Activated CD8-positive, alpha-beta memory T cell treated with anti-CD3 and anti-CD28 coated beads, Interleukin-2, amount 50 U/mL, for 48 hours (primary cell): ENCODE measurements around the gene MYO1E.

ENCODE experiments used
- DNase-seq: peaks from one replicate; pipeline ENCODE4 v3.0.0-alpha.2; 2020

The MYO1E gene

DNA sequence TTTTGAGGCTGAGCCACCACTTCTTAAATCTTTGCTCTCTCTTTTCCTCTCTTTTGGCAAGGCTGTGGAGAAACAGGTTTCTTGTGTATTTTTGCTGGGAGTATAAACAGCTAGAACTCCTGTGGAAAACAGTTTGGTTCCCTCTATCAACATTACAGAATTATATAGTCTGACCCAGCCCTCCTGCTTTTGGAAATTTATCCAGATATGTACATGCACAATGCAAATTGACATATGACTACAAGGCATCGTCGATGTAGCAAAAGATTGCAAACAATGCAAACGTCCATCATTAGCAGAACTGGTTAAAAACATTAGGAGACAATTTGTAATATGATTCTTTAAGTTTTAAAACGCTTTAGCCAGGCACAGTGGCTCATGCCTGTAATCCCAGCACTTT lies 12.5 kb upstream of the MYO1E start:
- no peak for DNase-seq

DNA sequence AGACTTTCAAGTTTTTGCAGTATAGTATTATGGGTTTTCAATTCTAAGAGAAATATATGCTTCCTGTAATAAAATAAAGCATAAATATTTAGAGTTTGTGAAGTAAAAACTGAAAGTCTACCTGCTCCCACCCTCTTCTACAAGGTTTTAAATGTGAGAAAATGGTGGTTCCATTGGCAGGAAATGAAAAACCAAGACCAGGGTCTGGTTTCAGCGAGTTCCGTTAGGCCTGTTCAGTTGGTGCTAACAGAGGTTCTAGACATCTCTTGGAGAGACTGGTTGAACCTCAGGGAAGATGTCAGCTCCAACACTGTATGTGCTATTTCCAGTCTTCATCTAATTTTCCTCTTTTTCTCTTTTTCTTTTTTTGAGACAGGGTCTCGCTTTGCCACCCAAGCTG lies 11.8 kb upstream of the MYO1E start:
- DNase-seq: no peak

DNA sequence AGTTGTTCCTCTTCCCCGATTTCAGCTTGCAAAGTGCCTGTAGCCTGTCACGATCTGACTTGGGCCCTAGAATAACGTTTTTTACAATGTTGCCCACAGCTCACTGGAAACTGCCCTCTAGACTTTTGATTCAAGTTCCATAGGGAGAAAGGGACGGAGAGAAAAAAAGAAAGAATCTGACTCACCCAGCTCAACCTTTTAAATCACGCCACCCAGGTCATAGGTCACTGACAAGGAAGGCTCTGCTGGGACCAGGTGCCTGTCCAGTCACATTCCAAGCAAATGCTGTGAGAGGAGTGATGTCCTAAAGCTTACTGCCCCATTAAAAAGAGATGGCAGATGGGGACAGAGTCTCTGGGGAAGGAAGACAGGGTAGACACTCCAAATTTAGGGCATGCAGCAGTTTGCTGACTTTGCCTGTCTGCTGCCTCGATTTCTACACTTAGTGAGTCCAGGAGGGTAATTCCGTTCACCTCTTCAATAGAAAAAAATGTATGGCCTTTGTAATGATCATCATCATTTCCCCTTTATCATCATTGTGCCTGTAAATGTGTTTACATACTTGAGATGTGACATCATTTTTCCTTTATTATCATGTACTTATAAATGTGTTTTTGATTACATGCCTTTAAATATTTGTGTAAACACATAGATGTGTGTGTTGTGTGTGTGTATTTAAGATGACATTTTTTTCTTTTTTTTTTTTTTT lies 8.4 kb upstream of the MYO1E start:
- no peak for DNase-seq

DNA sequence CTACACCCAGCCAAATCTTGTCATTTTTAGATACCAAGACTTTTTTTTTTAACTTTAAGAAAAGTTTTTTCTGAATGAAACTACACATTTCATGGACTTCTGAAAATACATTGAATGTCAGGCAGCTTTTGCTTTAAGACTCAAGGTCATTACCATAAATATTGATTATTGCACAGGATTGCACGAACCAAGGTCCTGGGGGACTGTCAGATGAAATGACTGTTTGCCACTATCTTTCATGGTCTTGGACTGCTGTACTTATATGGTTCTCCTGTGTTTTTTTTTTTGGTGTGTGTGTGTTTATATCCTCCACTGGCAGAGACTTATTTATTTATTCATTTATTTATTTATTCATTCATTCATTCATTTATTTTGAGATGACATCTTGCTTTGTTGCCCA lies 6.9 kb upstream of the MYO1E start:
- DNase-seq: no peak

DNA sequence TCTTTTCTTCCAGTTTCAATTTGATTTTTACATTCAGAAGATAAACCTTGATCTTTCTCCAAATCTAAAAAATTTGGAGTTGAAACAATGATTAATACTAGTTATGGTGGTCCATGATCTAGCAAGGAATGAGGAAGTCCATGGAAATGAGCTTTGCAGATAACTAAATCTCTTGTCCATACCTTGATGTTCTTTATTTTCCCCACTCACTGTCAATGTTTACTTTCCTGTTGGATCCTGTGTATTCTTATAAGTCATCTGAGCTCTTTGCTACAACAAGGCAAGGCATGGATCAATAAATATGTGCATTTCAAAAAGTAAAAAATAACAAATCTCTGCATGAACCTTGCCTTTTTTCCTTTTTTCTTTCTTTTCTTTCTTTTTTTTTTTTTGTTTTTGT lies 6.2 kb upstream of the MYO1E start:
- no peak for DNase-seq

DNA sequence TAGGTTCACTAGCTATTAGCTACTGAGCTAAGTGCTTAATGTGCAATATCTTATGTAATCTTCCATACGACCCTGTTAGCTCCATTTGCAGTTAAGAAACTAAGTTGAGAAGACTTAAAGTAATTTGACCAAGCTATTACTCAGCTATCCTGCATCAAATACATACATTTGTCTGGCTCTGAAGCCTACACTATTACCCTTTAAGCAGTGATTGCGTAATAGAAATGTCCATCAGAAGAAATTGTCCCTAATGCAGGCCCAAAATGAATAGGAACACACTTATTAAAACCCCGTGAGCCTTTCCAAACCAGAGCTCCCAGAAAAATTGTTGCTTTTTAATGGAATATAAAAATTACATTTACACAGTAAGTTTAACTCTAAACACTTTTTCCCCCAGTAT lies 5.3 kb upstream of the MYO1E start:
- no peak for DNase-seq

DNA sequence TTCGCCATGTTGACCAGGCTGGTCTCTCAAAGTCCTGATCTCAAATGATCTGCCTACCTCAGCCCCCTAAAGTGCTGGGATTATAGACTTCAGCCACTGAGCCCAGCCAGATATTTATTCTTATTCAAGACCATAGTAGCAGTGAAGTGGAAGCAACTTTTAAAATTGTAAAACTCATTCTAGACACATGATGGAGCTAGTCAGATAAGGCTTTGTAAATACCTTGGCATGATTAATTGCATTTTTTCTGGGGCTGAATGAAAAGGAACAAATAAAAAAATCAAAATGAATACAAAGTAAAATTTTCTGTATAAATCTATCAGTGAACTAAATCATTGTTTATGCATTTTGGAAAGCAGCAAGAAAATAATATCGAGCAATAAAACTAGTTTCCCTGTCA lies 4.1 kb upstream of the MYO1E start:
- no peak for DNase-seq

DNA sequence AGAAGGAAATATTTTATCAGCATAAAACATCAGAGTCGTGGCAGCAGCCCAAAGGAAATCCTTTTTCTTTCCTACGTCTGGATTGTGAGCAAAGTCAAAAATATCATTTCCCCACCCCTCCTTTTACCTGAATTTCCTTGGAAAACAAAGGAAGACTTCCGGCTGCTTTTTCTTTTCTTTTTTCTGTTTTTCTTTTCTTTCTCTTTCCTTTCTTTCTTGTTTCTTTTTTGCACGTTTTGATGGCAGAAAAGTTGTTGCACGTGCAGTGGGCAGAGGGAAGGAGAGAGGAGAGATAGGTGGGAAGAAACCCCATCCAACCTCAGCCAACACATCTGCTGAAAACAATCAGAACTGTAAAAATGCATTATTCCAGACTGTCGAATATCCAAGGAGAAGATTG lies 544 bp upstream of the MYO1E start:
- DNase-seq: no peak

DNA sequence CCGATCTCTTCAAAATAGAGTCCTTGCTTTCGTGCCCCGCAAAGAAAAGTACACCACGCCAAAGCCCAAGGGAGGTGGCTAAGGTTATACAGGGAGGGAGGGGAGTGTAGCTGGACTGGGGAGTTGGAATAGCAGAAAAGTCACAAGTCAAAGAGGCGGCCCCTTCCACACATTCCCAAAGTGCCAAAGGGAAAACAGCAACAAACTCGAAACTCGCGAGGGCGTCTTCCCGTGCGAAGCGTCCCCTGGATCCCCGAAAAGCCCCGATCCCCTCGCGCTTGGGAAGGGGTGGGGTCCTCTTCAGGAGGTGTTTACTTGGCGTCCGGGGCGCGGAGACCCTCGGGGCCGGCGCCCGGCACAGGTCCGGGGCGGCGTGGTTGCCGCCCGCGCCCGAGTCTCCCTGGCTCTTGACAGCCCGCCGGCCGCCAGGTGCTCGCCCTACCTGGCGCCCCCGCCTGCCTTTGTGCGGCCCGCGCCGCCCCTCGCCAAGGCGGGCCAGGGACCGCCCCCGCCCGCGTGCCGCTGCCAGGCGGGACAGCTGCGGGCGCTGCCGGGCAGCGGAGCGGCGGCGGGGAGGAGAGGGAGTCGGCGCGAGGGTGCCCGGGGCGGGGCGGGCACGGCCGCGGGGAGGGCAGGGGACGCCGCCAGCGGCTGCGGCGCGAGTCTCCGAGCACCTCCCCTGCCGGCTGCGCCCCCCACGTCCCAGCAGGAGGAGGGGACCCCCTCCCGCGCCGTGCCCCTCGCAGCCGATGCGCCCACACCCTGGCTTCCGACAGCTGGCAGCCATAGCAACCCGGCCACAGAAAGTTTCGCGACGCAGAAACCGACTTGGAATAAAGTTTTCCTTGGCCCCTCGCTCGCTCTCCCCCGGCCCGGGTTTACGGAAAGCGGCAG lies 966 bp downstream of the MYO1E start:
- no peak for DNase-seq

DNA sequence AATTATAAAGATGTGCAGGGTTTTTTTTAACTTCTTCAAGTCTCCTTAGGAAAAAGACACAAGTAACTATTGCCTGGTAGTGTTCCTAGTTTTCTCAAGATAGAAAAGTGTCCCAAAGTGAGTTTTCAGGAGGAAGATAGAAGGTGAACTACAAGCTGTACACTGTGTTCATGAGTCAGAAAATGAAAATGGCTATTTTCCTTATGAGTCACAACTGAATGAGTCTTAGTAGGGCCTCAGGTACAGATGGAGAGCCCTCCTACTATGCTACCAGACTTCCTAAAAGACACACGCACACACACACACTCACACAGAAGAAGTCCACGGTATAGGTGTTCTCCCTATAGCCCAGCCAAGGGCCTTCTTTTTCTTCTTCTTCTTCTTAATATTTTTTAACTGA lies 3.1 kb downstream of the MYO1E start:
- DNase-seq: no peak

DNA sequence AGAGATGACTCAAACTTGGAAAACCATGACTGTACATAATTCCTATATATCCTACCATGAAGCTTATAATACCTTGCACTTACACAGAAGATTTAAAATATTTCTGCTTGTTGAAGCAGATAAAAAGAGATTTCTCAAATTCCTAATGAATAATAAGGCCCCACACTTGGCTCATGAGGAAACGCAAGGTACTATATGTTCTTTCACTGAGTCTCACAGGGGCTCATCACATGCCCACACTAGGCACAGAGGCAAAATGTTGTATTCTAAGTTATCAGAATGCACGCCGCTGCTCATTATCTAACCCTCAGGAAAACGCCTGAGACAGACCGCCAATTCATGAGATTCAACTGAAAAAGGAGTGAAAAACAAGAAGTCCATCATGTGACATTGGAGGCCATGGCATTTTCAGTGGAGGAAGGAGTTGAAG lies 5.6 kb downstream of the MYO1E start:
- no peak for DNase-seq

DNA sequence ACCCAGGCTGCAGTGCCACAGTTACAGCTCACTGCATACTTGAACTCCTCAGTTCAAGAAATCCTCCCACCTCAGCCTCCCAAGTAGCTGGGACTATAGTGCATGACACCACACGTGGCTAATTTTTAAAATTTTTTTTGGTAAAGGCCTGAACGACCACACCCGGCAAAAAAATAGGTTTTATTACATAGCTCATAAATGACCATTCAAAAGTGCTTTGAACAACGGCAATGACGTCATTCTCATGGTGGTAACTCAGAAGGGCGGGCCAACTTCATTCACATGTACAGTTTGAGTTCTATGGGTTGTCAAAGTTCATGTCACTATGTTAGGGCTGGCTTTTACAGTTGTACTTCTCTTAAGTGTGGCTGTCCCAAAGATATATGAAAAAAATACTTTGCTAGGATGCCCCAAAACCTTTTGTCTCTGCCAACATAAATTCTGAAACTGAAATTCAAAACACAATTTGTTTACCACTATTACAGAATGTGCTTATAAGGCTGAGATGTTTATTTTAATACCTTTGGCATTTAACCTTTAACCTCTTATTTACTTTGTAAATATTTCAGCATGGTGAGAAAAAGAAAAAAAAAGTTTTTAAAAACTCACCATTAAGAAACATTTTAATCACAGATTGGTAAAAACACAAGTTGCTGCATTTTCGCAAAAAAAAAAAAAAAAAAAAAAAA lies 6.2 kb downstream of the MYO1E start:
- DNase-seq: no peak

DNA sequence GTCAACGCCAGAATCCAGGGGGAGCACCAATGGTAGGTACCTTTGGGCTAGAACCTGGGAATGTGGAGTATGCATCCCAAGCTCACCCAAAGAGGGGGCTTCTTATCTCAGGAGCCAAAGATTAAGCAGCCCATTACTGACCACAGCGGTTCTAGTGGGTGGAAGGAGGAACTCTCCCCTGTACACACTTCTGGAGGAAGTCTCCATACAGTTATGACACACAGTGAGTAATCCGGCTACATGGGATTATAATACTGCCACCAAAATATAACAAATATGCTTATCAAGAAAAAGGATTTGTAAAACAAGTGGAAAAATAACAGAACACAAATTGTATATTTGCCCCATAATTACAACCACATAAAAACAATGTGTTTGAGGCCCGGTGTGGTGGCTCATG lies 8.4 kb downstream of the MYO1E start:
- no peak for DNase-seq

DNA sequence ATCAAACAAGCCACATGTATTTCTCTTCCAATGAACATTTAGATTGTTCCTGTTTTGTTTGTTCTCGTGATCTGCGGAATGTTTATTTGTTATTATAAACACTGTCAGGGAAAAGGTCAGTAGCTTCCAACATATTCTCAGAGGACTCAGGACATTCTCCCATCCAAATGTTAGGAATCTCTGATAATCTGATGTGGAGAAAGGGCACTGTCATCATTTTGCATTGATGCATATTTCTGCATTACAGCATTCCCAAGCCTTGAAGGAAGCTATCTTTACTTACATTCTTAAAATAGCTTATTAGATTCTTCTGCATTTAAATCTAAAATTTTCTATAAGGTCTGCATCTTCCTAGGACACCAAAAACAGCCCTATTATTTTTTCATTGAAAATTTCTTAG lies 10.3 kb downstream of the MYO1E start:
- DNase-seq: no peak

DNA sequence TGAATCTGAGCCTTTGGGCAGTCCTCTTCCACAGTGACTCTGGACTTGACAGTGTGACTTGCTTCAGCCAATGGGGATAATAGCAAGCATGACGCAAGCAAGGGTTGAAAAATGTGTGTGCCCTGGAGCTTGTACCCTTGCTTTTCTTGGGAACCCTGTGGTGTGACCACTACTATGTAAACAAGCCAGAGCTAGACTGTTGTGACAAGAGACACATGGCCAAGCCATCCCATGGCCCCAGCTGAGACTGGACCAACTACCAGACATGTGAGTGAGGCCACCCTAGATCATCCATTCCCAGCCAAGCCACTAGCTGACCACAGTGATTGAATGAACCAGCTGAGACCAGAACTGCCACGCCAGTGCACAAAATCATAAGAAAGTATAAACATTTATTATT lies 11.8 kb downstream of the MYO1E start:
- no peak for DNase-seq

DNA sequence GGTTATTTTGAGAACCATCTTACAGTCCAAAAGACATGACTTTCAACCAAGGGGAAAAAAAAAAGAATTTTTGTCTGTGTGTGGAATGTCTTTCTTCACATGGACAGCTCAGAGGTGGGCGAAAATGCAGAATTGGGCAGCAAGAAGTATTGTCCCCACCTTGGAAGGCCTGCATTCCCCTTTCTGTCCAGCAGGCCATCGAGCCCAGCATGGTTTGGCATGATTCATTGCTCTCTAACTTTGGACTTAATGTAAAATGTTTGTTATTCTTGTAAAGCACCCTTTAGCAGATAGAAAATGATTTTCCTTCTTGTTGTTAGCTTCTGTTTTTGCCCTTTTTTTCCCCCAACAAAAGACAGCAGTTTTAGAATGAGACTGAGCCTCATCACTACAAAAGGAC lies 12.4 kb downstream of the MYO1E start:
- DNase-seq: no peak

DNA sequence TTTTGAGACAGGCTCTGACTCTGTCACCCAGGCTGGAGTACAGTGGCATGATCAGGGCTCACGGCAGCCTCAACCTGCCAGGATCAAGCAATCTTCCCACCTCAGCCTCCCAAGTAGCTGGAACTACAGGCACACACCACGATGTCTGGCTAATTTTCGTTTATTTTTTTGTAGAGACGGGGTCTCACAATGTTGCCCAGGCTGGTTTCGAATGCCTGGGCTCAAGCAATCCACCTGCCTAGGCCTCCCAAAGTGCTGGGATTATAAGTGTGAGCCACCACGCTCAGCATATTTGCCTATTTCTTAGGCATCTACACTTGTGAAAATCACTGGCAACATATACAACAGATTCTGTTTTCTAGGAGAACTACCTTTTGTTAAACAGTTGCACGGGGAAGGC lies 16.9 kb downstream of the MYO1E start:
- no peak for DNase-seq

DNA sequence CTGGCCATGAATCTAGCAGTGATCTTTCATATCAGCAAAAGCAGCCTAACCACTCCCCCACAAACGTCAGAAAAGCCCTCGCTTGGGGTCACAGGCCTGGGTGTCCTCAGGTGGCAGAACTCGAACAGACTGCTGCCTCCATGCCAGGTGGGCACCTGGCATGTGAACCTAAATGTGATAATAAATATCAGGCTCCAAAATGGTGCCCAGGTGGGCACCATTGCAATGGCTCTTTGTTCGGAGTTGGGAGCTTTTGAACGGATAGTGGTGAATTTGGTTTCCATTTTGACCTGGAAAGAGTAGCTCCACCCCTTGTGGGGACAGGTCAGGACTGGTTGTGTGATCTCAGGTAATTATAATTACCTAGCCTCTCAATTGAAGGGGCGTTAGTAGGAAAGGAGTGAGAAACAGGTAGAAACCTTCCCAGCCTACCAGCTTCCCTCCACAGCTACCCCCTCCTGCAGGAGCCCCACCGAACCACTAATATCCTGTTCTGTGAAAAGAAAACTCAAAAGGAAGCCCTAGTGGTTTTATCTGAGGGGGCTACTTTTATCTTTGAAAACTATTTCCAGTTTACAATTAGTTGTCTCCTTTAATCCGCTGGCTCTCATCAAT lies 18.1 kb downstream of the MYO1E start:
- no peak for DNase-seq

DNA sequence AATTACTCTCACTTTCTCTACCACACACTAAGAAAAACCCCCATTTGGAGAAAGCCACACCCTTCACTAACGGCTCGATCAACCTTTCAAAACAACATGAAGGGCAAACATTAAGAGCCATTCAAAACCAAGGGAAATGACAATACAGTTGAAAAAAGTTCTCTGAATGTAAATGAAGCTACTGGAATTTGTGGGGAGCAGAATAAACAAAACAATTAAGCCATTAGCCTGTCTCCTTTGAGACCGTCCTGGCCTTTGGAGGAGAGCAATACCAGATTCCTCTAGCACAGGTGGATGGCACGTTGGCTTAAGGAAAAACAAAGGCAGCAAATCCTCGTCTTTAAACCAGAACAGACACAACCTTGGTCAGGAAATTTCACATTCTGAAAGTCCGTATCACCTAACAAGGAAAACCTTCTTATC lies 18.7 kb downstream of the MYO1E start:
- DNase-seq: no peak

DNA sequence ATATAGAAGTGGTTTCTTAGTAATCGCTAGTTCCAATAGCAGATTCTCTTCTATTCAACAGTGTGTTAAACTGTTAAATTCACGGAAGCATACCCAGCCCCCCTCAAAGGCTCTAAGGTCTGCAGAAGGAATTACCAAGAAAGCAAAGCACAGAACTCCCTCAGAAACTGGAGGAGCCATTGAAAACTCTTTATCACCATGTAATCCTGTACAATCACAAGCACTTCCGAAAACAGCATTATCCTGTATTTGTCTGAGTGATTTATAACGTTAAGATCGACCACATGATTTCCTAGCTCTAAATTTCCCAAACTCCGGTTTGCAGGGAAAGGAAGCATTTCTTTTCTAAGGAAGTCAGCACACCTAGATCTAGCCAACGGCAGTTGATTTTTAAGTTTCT lies 20.0 kb downstream of the MYO1E start:
- no peak for DNase-seq

DNA sequence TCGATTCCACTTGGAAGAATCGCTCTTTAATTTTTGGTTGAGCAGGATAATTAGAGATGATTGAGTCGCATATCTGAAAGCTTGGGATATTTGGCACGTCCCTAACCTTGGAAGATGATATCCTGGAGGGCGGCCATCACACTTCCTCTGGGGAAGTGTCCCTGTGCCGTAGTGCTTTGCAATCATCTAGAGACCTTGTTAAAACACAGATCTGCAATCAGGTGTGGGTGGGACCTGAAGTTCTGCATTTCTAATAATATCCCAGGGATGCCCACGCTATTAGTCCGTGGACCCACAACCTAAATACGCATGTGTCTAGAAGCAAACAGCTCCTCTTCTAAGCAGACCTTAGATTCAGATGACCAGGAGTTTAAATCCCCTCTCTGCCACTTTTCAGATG lies 20.5 kb downstream of the MYO1E start:
- DNase-seq: no peak

DNA sequence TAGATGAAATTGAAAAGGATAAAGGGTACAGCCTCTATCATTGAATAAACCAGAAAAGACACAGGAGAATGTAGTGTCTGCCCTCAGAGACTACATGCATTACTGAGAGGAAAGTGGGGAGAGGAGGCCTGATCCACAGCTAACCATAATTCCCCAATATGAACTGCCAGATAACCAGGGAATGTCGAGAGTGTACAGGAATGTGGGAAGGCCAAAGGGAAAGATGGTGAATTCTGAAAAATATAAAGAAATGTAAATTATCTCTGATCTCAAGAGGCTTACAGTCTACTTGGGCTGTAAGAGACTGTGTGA lies 22.3 kb downstream of the MYO1E start:
- no peak for DNase-seq

DNA sequence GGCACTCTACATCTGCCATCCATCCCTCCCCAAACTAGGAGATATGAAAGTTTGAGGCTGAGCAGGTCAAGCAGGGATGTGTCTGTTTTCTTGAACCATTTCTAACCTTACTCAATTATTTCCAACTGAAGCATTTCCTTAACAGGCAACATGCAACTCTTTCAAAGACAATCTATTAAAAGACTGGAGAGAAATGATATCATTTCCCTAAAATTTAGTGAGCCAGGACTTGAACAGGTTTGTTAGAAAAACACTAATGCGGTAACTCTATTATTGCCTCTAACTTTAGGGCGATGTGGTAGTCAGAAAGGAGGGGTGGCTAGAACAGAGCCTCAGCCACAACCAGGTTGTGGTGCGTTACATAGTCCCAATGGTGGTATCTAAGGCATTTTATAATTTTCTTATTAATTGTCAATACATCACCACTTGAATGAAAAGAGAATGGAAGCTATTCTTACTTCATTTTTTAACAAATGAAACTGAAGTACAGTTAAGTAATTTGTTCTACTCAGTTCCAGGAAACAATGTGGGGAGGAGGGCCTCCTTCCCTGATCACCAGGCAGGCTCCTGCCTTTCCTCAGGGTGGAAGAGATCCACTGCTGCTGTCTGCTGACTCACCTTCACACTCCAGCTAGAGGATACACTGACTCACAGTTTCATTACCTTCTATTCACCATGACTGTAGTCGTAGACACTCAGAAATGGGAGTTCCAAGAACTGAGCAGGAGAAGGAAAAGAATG lies 22.8 kb downstream of the MYO1E start:
- DNase-seq: no peak
